ENCODE measurements around the gene ZFHX3. TPM values are rescaled to one million over a fixed set of nuclear protein-coding genes. Genes with fewer than 3 reads are reported as not detected.

Gene ZFHX3
- total RNA-seq, 1 donor from 2014 or later: 68.1 TPM

DNA sequence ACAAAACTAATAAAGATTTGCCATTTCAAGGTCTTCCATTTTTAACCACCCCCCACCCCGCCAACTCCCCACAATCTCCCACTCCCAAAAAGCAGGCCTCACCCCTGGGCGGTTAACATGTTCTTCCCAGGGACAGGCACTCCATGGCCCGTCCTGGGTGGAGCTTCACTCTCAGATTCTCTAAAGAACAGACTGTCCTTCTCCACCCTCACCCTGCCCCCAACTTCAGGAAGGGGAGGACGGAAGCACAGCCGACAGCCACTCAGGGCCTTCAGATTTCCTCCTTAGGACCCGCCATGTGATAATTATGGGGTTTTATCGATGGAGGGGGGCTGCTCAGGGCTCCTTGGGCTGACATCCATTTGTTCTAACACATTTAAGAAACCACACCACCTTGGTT, 61.9 kb downstream of the ZFHX3 start:
- DNase-seq (ENCODE audit: low spot score in 2 of 2, unreplicated experiment in 2 of 2): no peak
- Mint-ChIP-seq H3K9me3 (no peaks in the 10 kb centered on the region), H3K27ac (peak overlapping the region; percentile 88), H3K4me3 (no peak overlapping the region), H3K27me3 (ENCODE audit: low read depth) (no peaks in the 10 kb centered on the region), H3K36me3 (no peaks in the 10 kb centered on the region), H3K4me1 (peaks cover 45% of the 10 kb centered on the region)
- TF ChIP-seq, protein P1, sequence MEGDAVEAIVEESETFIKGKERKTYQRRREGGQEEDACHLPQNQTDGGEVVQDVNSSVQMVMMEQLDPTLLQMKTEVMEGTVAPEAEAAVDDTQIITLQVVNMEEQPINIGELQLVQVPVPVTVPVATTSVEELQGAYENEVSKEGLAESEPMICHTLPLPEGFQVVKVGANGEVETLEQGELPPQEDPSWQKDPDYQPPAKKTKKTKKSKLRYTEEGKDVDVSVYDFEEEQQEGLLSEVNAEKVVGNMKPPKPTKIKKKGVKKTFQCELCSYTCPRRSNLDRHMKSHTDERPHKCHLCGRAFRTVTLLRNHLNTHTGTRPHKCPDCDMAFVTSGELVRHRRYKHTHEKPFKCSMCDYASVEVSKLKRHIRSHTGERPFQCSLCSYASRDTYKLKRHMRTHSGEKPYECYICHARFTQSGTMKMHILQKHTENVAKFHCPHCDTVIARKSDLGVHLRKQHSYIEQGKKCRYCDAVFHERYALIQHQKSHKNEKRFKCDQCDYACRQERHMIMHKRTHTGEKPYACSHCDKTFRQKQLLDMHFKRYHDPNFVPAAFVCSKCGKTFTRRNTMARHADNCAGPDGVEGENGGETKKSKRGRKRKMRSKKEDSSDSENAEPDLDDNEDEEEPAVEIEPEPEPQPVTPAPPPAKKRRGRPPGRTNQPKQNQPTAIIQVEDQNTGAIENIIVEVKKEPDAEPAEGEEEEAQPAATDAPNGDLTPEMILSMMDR (IDR thresholded peaks at IDR 0.05; ENCODE audit: unreplicated experiment): no peak

- TF ChIP-seq, protein P1 (IDR thresholded peaks at IDR 0.05; ENCODE audit: unreplicated experiment): no peak
- Mint-ChIP-seq H3K36me3 (no peaks in the 10 kb centered on the region), H3K27me3 (ENCODE audit: low read depth) (no peaks in the 10 kb centered on the region), H3K9me3 (no peaks in the 10 kb centered on the region), H3K4me1 (peaks cover 44% of the 10 kb centered on the region), H3K27ac (peak overlapping the region; percentile 88), H3K4me3 (no peak overlapping the region)
- DNase-seq (ENCODE audit: low spot score in 2 of 2, unreplicated experiment in 2 of 2): no peak
Observed at GRCh38 chr16:72985148-72985941, 62.6 kb downstream of the ZFHX3 start.

GRCh38 chr16:72983728-72984350, 64.1 kb downstream of the ZFHX3 start:
- no peaks in the 10 kb centered on the region for H3K36me3 Mint-ChIP-seq
- H3K4me3 Mint-ChIP-seq: no peak overlapping the region
- H3K27me3 Mint-ChIP-seq (ENCODE audit: low read depth): no peaks in the 10 kb centered on the region
- TF ChIP-seq, protein P1 (IDR thresholded peaks at IDR 0.05; ENCODE audit: unreplicated experiment): no peak
- no peak overlapping the region for H3K27ac Mint-ChIP-seq
- no peak for DNase-seq (ENCODE audit: low spot score in 2 of 2, unreplicated experiment in 2 of 2)
- peaks cover 37% of the 10 kb centered on the region for H3K4me1 Mint-ChIP-seq
- H3K9me3 Mint-ChIP-seq: no peaks in the 10 kb centered on the region

DNA sequence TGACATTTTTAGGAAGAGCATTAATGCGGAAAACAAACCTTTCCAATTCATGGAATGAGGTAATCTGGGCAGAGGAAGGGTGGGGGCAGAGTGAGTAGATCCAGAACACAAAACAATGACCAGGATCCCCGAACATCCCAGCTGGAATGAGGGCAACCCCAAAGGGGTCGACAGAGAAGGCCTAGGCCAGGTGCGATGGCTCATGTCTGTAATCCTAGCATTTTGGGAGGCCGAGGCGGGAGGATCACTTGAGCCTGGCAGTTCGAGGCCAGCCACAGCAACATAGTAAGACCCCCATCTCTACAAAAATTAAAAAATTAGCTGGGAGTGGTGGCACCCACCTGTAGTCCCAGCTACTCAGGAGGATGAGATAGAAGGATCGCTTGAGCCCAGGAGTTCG, 64.7 kb downstream of the ZFHX3 start:
- no peaks in the 10 kb centered on the region for H3K9me3 Mint-ChIP-seq
- peaks cover 32% of the 10 kb centered on the region for H3K4me1 Mint-ChIP-seq
- H3K4me3 Mint-ChIP-seq: no peak overlapping the region
- H3K36me3 Mint-ChIP-seq: no peaks in the 10 kb centered on the region
- TF ChIP-seq, protein P1 (IDR thresholded peaks at IDR 0.05; ENCODE audit: unreplicated experiment): no peak
- H3K27ac Mint-ChIP-seq: no peak overlapping the region
- DNase-seq (ENCODE audit: low spot score in 2 of 2, unreplicated experiment in 2 of 2): no peak
- no peaks in the 10 kb centered on the region for H3K27me3 Mint-ChIP-seq (ENCODE audit: low read depth)

- H3K4me3 Mint-ChIP-seq: no peak overlapping the region
- H3K27ac Mint-ChIP-seq: no peak overlapping the region
- no peak for DNase-seq (ENCODE audit: low spot score in 2 of 2, unreplicated experiment in 2 of 2)
- no peaks in the 10 kb centered on the region for H3K9me3 Mint-ChIP-seq
- H3K36me3 Mint-ChIP-seq: peaks cover 2% of the 10 kb centered on the region
- TF ChIP-seq, protein P1 (IDR thresholded peaks at IDR 0.05; ENCODE audit: unreplicated experiment): no peak
- H3K27me3 Mint-ChIP-seq (ENCODE audit: low read depth): no peaks in the 10 kb centered on the region
- peaks cover 13% of the 10 kb centered on the region for H3K4me1 Mint-ChIP-seq
Observed at GRCh38 chr16:72979974-72980373, 68.0 kb downstream of the ZFHX3 start.

Data from mesothelial cell of epicardium (in vitro differentiated cells).